ENCODE measurements around the gene DCAF4. TPM values are rescaled to one million over a fixed set of nuclear protein-coding genes. Genes with fewer than 3 reads are reported as not detected.

DCAF4 gene
- total and polyA plus RNA-seq, 2 of the 4 experiments (the other 2 are of a cell fraction) = 28.8 to 29.4 TPM

- peaks cover 6% of the 10 kb centered on the region; the same call in 1 of the 2 replicates for H3K36me3 ChIP-seq (ENCODE audit: control insufficient read depth, insufficient read depth, low read length)
- no peak overlapping the region for H2BK120ac ChIP-seq (ENCODE audit: low read depth, low read length)
- H4K91ac ChIP-seq (ENCODE audit: insufficient read depth, low read depth, low read length) = no peak overlapping the region
- peaks cover 51 to 83% of the 10 kb centered on the region in 2 experiments for H3K79me1 ChIP-seq (ENCODE audit: low read depth in 1 of 2, low read length in 2 of 2)
- H2AK5ac ChIP-seq (ENCODE audit: low read depth, low read length) = no peak overlapping the region
- ATAC-seq (ENCODE audit: low read depth) (no peak), DNase-seq (no peak)
- no peak for TF ChIP-seq NFE2L2 (IDR thresholded peaks at IDR 0.05; ENCODE audit: low read depth, low read length)
- no peak for TF ChIP-seq RAD21 (IDR thresholded peaks at IDR 0.05; ENCODE audit: low read length)
- TF ChIP-seq RCOR1 (IDR thresholded peaks at IDR 0.05; ENCODE audit: insufficient replicate concordance, low read length) = no peak
- TF ChIP-seq MAFK (IDR thresholded peaks at IDR 0.05; ENCODE audit: low read depth, low read length) = no peak
- TF ChIP-seq CTCF (conservative IDR thresholded peaks at IDR 0.05; ENCODE audit: low read depth, low read length) = no peak
- TF ChIP-seq FOS (IDR thresholded peaks at IDR 0.05; ENCODE audit: low read depth, low read length) = no peak
- TF ChIP-seq MXI1 (IDR thresholded peaks at IDR 0.05; ENCODE audit: borderline replicate concordance, low read depth, low read length) = no peak
- TF ChIP-seq SMC3 (IDR thresholded peaks at IDR 0.05; ENCODE audit: low read depth, low read length) = no peak
- no peak for TF ChIP-seq BHLHE40 (IDR thresholded peaks at IDR 0.05; ENCODE audit: low read depth, low read length)
- H3K9me3 ChIP-seq (ENCODE audit: control insufficient read depth, insufficient read depth, low read length) = no peaks in the 10 kb centered on the region
- no peak overlapping the region for H3K4me2 ChIP-seq (ENCODE audit: low read depth, low read length)
- ChIA-PET POLR2A (ENCODE audit: unreplicated experiment) (no interaction called here), CTCF (no interaction called here)
- H2AFZ ChIP-seq (replicated peaks; ENCODE audit: low read length, poor library complexity) = no peak overlapping the region
- H3K27ac ChIP-seq (ENCODE audit: insufficient read depth, low read length) = no peak overlapping the region
- intact Hi-C loops (cut with micrococcal nuclease) (no loop called here), dilution Hi-C loops (cut with HindIII; ENCODE audit: low sequenced_read_pairs, unreplicated experiment) (no loop called here), in situ Hi-C loops (cut with MboI; ENCODE audit: low sequenced_read_pairs) (no loop called here)
- H2BK5ac ChIP-seq (ENCODE audit: low read depth, low read length, poor library complexity, severe bottlenecking) = no peak overlapping the region
- WGBS, 2 experiments (ENCODE audit: extremely low coverage in 2 of 2, insufficient read length in 1 of 2) = no CpG with 5 or more reads among the region's 5 CpGs
- H2AK9ac ChIP-seq (replicated peaks; ENCODE audit: low read depth, low read length, poor library complexity) = no peak overlapping the region
- no peak overlapping the region for H3K18ac ChIP-seq (ENCODE audit: low read depth, low read length)
- peaks cover 42% of the 10 kb centered on the region for H4K20me1 ChIP-seq (ENCODE audit: insufficient read depth, low read length)
- H3K56ac ChIP-seq (ENCODE audit: extremely low read depth, insufficient read depth, low read length) = no peak overlapping the region
- BruUV-seq (replicated peaks) = no TSS peak
- H3K4ac ChIP-seq (ENCODE audit: low read depth, low read length) = no peak overlapping the region
- no peak overlapping the region for H2BK20ac ChIP-seq (ENCODE audit: low read depth, low read length)
- H3K9me1 ChIP-seq (ENCODE audit: insufficient read depth, low read length) = peaks cover 10% of the 10 kb centered on the region
- H2BK15ac ChIP-seq (ENCODE audit: low read depth, low read length) = no peak overlapping the region
- no peak overlapping the region for H3K14ac ChIP-seq (replicated peaks; ENCODE audit: low read depth, low read length)
- H4K8ac ChIP-seq (ENCODE audit: low read depth in 2 of 2, low read length in 2 of 2) = no peak overlapping the region
- no peak overlapping the region for H3K23ac ChIP-seq (ENCODE audit: low read depth, low read length)
- no peak overlapping the region for H3K4me3 ChIP-seq (ENCODE audit: insufficient read depth, low read depth, low read length)
- H3K27me3 ChIP-seq (ENCODE audit: control insufficient read depth, insufficient read depth, low read length) = no peaks in the 10 kb centered on the region
- H4K5ac ChIP-seq (ENCODE audit: low read depth, low read length) = no peak overlapping the region
- no peak overlapping the region for H3K9ac ChIP-seq (ENCODE audit: low read depth, low read length)
- H3K4me1 ChIP-seq (ENCODE audit: control insufficient read depth, insufficient read depth, low read length) = peaks cover 2% of the 10 kb centered on the region; the same call in 1 of the 2 replicates
These were observed 47.5 kb upstream of the DCAF4 start for GRCh38 chr14:72878746-72879145.

Data from IMR-90 (cell line).